GM18867 (cell line): ENCODE results near the gene RFPL3.
"Not testable (repeated sequence)": the region's sequence is repeated elsewhere in the genome, so short reads cannot be mapped to it uniquely, and the experiment has no call there.

Experiments
- ATAC-seq: cut with Tn5 transposase; IDR thresholded peaks from one replicate; pipeline ENCODE4 v1.9.1; 2021; ENCODE audit warnings: mild to moderate bottlenecking, moderate library complexity; ENCODE audit not compliant: unreplicated experiment

The RFPL3 gene

GRCh38 chr22:32352681-32353080 lies 5.0 kb upstream of the RFPL3 start:
- no peak for ATAC-seq

- ATAC-seq = no peak
Measured at GRCh38 chr22:32353292-32353691, 4.4 kb upstream of the RFPL3 start.

- ATAC-seq = no peak
Measured at GRCh38 chr22:32353840-32354239, 3.8 kb upstream of the RFPL3 start.

GRCh38 chr22:32354360-32355351 lies 3.0 kb upstream of the RFPL3 start:
- no peak for ATAC-seq

- no peak for ATAC-seq
Measured at GRCh38 chr22:32355760-32356159, 1.9 kb upstream of the RFPL3 start.

GRCh38 chr22:32360096-32360495 lies 2.4 kb downstream of the RFPL3 start:
- not testable (repeated sequence) for ATAC-seq

GRCh38 chr22:32361257-32361656 lies 3.6 kb downstream of the RFPL3 start:
- ATAC-seq = no peak

GRCh38 chr22:32364210-32364609 lies 6.5 kb downstream of the RFPL3 start:
- ATAC-seq = no peak

- no peak for ATAC-seq
Measured at GRCh38 chr22:32375678-32376450, 18.2 kb downstream of the RFPL3 start.

- ATAC-seq = no peak
Measured at GRCh38 chr22:32376681-32377080, 19.0 kb downstream of the RFPL3 start.

- ATAC-seq = no peak
Measured at GRCh38 chr22:32378707-32379272, 21.1 kb downstream of the RFPL3 start.

GRCh38 chr22:32380991-32381390 lies 23.3 kb downstream of the RFPL3 start:
- ATAC-seq = no peak

- no peak for ATAC-seq
Measured at GRCh38 chr22:32385681-32386080, 28.0 kb downstream of the RFPL3 start.

- no peak for ATAC-seq
Measured at GRCh38 chr22:32389685-32390084, 32.0 kb downstream of the RFPL3 start.

- no peak for ATAC-seq
Measured at GRCh38 chr22:32395107-32395506, 37.4 kb downstream of the RFPL3 start.

GRCh38 chr22:32396255-32396654 lies 38.6 kb downstream of the RFPL3 start:
- ATAC-seq = no peak

GRCh38 chr22:32396746-32397145 lies 39.1 kb downstream of the RFPL3 start:
- ATAC-seq = no peak

- no peak for ATAC-seq
Measured at GRCh38 chr22:32401486-32401885, 43.8 kb downstream of the RFPL3 start.

GRCh38 chr22:32404021-32404420 lies 46.4 kb downstream of the RFPL3 start:
- no peak for ATAC-seq

GRCh38 chr22:32407312-32407711 lies 49.6 kb downstream of the RFPL3 start:
- ATAC-seq = peak; percentile 51

GRCh38 chr22:32407936-32408335 lies 50.3 kb downstream of the RFPL3 start:
- no peak for ATAC-seq
